Stimulated activated CD8-positive, alpha-beta memory T cell treated with anti-CD3 and anti-CD28 coated beads, Interleukin-7, amount 100 ng/mL, for 24 hours (primary cell): Measurements from ENCODE around the gene MBNL3.
"Not testable (repeated sequence)": the region's sequence is repeated elsewhere in the genome, so short reads cannot be mapped to it uniquely, and the experiment has no call there.

Source experiments
- DNase-seq: peaks from one replicate; pipeline ENCODE4 v3.0.0-alpha.2; 2020; ENCODE audit warnings: low read depth

The MBNL3 gene

GRCh38 chrX:132369617-132370326, 119.1 kb downstream of the MBNL3 start:
- DNase-seq: no peak

- no peak for DNase-seq
Measured at GRCh38 chrX:132367984-132368383, 120.9 kb downstream of the MBNL3 start.

GRCh38 chrX:132367314-132367713, 121.5 kb downstream of the MBNL3 start:
- DNase-seq: no peak

- DNase-seq: no peak
Measured at GRCh38 chrX:132365490-132365889, 123.3 kb downstream of the MBNL3 start.

- no peak for DNase-seq
Measured at GRCh38 chrX:132364313-132364712, 124.5 kb downstream of the MBNL3 start.

GRCh38 chrX:132353430-132353829, 135.4 kb downstream of the MBNL3 start:
- DNase-seq: no peak

- DNase-seq: no peak
Measured at GRCh38 chrX:132336172-132336571, 152.7 kb downstream of the MBNL3 start.

- DNase-seq: no peak
Measured at GRCh38 chrX:132333351-132333750, 155.5 kb downstream of the MBNL3 start.

- DNase-seq: no peak
Measured at GRCh38 chrX:132331532-132331931, 157.3 kb downstream of the MBNL3 start.

- no peak for DNase-seq
Measured at GRCh38 chrX:132331000-132331399, 157.8 kb downstream of the MBNL3 start.

GRCh38 chrX:132330156-132330729, 158.6 kb downstream of the MBNL3 start:
- DNase-seq: no peak

- DNase-seq: not testable (repeated sequence)
Measured at GRCh38 chrX:132326960-132327359, 161.9 kb downstream of the MBNL3 start.
